Subcutaneous abdominal adipose tissue (tissue), 5 donors: ENCODE measurements around the gene KLHL21.

Experiments used
- H3K27ac ChIP-seq: one replicate; pipeline ENCODE4 v1.7.0; 2013; ENCODE audit warnings: low read depth, mild to moderate bottlenecking, inconsistent platforms, low read length, moderate library complexity
- H3K27me3 ChIP-seq, 5 donors: one replicate each; pipeline ENCODE4 v1.7.0; 2013; ENCODE audit warnings: low read length in 5 of 5, inconsistent platforms in 1 of 5; ENCODE audit not compliant: control insufficient read depth in 5 of 5, insufficient read depth in 4 of 5
- H3K36me3 ChIP-seq, 5 donors: one replicate each; pipeline ENCODE4 v1.7.0; 2013; ENCODE audit warnings: low read length in 5 of 5; ENCODE audit not compliant: control insufficient read depth in 5 of 5, insufficient read depth in 5 of 5
- H3K4me1 ChIP-seq, 5 donors: one replicate each; pipeline ENCODE4 v1.7.0; 2013; ENCODE audit warnings: low read length in 5 of 5, mild to moderate bottlenecking in 3 of 5, moderate library complexity in 1 of 5; ENCODE audit not compliant: control insufficient read depth in 5 of 5, insufficient read depth in 5 of 5
- H3K4me3 ChIP-seq, 5 donors: one replicate each; pipeline ENCODE4 v1.7.0; 2013; ENCODE audit warnings: low read length in 5 of 5, low read depth in 1 of 5
- H3K9ac ChIP-seq, 5 donors: one replicate each; pipeline ENCODE4 v1.7.0; 2013; ENCODE audit warnings: low read length in 5 of 5, mild to moderate bottlenecking in 4 of 5, moderate library complexity in 3 of 5
- H3K9me3 ChIP-seq, 5 donors: one replicate each; pipeline ENCODE4 v1.7.0; 2013; ENCODE audit warnings: low read length in 5 of 5; ENCODE audit not compliant: control insufficient read depth in 5 of 5
- donor health status: healthy.
- donor health status: healthy.
- donor health status: healthy.
- donor health status: healthy.
- donor health status: healthy.

Gene KLHL21

DNA sequence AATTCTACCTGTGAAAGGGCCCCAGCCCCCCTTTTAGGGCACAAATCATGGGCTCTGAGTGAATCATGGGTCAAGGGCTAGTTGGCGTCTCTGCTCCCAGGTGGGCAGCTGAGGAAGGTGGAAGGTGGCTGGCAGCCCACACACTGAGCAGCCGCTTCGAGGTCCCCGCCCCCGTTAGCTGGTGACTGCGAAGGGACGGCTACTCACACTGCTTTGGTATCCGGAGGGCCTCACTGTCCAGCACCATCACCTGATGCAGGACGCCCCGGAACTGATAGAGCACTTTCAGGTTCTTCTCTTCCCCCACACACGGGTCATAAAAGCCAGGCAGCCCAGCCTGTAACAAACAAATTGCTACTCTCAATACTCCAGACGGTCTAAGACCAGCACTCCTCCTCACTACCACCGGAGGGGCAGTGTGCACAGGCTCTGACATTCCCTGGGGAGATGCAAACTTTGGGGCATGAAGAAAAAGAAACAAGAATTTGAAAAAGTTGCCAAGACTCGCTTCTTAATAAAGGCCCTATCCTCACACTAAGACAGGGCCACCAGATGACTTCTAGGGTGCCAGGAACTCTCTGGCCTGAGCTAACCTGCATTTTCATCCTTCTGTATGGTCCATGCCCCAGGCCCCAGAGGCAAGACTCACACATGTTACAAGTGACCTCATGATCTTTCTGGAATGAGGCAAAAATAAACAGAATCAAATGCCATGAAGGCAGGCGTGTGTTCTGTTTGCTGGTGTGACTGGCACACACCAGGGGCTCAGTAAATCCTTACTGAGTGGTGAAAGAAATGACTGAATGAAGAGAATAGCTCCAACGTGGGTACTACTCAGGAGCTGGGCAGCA is 33.5 kb upstream of the KLHL21 start:
- peak overlapping the region; percentile 3 for H3K27ac ChIP-seq
- no peaks in the 10 kb centered on the region for H3K9me3 ChIP-seq
- peaks cover 0 to 83% (median 67%) of the 10 kb centered on the region in 5 donors for H3K36me3 ChIP-seq
- H3K4me1 ChIP-seq: peaks cover 8 to 32% (median 12%) of the 10 kb centered on the region in 5 donors
- H3K4me3 ChIP-seq: no peak overlapping the region
- H3K9ac ChIP-seq: no peak overlapping the region
- peaks cover 0 to 4% (median 0%) of the 10 kb centered on the region in 5 donors for H3K27me3 ChIP-seq

DNA sequence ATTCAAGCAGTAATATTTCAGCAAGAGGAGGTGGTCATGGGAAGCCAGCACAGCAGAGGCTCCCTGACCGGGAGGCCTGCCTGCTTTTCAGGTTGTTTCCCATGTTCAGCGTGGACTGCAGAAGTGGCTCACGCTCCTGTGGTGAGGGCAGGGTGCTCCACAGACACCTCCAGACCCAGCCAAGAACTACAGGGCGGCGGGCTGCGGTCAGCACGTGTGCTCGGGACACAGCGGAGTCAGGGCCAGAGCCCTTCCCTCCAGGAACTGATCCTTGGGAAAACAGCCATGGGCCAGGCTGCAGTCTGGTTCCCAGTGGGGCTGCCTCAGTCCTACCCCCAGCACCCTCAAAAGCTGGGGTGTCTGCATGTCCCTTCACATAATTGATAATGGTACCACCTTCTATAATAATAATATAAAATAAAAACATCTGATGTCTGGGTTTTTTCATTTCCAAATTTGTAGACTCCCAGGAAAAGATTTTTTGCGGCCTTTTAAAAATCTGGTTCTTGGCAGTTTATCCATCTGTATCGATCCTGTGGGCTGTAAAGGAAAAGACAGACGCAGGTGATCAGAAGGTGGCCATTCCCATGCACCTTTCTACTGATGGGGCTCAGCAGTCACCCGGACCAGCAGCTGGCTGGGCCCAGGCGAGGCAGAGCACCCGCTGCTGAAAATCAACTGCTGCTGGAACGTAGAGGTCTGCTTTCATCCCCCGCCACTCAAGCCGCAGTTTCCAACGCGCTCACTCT is 32.7 kb upstream of the KLHL21 start:
- no peak overlapping the region for H3K27ac ChIP-seq
- peaks cover 0 to 4% (median 0%) of the 10 kb centered on the region in 5 donors for H3K27me3 ChIP-seq
- H3K4me3 ChIP-seq: no peak overlapping the region
- H3K9me3 ChIP-seq: no peaks in the 10 kb centered on the region
- no peak overlapping the region for H3K9ac ChIP-seq
- peaks cover 8 to 32% (median 12%) of the 10 kb centered on the region in 5 donors for H3K4me1 ChIP-seq
- H3K36me3 ChIP-seq: peaks cover 0 to 85% (median 72%) of the 10 kb centered on the region in 5 donors

DNA sequence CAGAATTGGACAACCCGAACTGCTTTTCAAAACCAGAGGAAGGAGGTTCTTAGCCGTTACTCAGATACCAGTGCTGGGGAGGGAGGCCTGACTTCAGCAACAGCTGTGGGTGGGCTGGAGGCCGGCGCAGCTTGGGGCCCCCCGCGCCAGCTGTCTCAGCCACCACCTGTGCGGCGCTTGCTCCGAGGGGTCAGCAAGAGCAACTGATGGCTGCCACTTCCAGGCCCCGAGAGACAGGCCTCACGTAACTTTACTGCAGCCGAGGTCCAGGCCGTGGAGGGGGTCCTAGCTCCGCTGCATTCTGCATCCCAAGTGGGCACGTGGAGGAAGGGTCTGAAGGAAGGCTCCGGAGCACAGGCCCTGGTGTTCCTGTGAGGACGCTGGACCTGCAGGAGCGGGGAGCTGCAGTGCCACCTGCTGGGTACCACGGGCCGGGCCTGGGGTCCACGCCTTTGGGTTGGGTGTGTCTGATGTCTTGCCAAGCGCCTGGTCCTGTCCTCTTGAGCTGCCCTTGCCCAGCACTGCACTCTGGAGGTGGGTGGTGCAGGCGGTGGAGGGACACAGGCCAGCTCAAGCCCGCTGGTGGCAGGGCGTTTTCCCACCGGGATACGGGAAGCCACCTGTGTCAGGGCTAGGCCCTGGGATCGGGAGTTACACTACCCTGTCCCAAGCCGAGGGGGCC is 31.8 kb upstream of the KLHL21 start:
- H3K36me3 ChIP-seq: peaks cover 0 to 85% (median 72%) of the 10 kb centered on the region in 5 donors
- H3K4me1 ChIP-seq: peaks cover 8 to 32% (median 12%) of the 10 kb centered on the region in 5 donors
- no peak overlapping the region for H3K4me3 ChIP-seq
- H3K27me3 ChIP-seq: peaks cover 0 to 4% (median 0%) of the 10 kb centered on the region in 5 donors
- H3K27ac ChIP-seq: no peak overlapping the region
- no peaks in the 10 kb centered on the region for H3K9me3 ChIP-seq
- no peak overlapping the region for H3K9ac ChIP-seq

DNA sequence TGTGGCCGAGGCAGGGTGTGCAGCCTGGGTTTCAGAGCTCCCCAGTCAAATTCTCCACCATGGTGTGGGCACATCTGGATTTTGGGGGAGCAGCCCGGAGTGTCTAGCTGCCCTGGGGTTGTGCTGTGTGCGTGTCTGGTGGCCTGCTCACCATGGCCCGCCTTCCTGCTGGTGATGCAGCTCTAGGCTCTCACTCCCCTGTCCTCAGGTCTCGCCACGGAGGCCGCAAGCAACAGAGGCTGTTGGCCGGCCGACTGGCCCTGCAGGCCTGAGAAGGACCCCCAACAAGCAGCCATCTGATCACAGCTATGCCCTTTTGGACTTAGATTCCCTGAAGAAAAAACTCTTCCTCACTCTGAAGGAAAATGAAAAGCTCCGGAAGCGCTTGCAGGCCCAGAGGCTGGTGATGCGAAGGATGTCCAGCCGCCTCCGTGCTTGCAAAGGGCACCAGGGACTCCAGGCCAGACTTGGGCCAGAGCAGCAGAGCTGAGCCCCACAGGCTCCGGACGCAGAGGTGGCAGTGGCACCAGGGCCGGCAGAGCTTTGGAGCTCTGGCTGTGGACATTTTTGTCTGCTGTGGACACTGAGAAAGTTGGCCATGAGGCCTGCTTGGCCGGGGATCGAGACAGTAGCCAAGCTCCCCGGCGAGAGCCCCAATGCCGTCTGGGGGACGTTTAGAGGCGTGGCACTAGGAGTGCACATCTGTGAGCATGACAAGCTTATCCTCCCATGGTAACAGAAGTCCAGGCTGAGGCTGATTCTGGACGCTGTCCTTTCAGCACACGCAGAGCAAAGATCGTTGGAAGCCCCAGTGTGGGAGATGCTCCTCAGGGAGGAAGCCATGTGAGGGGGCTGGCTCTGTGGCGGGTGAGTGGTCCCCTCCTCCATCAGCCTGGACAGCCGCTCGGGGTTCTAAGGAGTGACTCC is 30.2 kb upstream of the KLHL21 start:
- no peaks in the 10 kb centered on the region for H3K9me3 ChIP-seq
- H3K27ac ChIP-seq: no peak overlapping the region
- H3K36me3 ChIP-seq: peaks cover 0 to 94% (median 79%) of the 10 kb centered on the region in 5 donors
- H3K4me3 ChIP-seq: no peak overlapping the region
- no peaks in the 10 kb centered on the region for H3K27me3 ChIP-seq
- H3K9ac ChIP-seq: no peak overlapping the region
- peaks cover 0 to 23% (median 3%) of the 10 kb centered on the region in 5 donors for H3K4me1 ChIP-seq

DNA sequence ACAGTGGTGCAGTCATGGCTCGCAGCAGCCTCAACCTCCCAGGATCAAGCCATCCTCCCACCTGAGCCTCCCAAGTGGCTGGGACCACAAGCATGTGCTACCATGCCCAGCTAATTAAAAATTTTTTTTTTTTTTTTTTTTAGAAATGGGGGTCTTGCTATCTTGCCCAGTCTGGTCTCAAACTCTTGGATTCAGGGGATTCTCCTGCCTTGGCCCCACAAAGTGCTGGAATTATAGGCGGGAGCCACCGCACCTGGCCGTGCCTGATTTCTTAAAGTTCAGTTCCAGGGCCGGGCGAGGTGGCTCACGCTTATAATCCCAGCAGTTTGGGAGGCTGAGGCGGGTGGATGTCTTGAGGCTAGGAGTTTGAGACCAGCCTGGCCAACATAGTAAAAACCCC is 28.4 kb upstream of the KLHL21 start:
- Histone ChIP-seq H3K9ac (no peak overlapping the region), H3K27ac (no peak overlapping the region), H3K9me3 (no peaks in the 10 kb centered on the region), H3K4me3 (no peak overlapping the region), H3K36me3 (peaks cover 0 to 79% (median 64%) of the 10 kb centered on the region in 5 donors), H3K4me1 (peaks cover 2 to 22% (median 9%) of the 10 kb centered on the region in 5 donors), H3K27me3 (no peaks in the 10 kb centered on the region)

DNA sequence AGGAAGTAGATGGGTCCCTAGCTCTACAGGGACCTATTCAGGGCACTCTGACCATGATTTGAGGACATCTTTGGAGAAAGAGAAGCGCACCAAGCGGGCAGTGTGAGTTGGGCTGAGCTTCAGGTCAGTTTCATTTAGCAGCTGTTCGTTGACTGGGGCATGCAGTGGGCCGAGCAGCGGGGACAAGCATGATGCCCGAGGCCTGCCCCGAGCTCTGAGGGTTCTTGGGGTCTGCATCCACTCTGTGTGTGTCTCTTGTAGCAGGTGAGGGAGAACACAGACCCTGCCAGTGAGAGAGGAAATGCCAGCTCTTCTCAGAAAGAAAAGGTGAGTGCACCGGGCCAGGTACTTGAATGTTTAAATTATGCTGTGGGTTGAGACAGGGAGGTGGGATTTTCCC is 27.4 kb upstream of the KLHL21 start:
- H3K27ac ChIP-seq: no peak overlapping the region
- no peaks in the 10 kb centered on the region for H3K27me3 ChIP-seq
- no peak overlapping the region for H3K4me3 ChIP-seq
- no peak overlapping the region for H3K9ac ChIP-seq
- peaks cover 2 to 22% (median 15%) of the 10 kb centered on the region in 5 donors for H3K4me1 ChIP-seq
- peaks cover 0 to 69% (median 57%) of the 10 kb centered on the region in 5 donors for H3K36me3 ChIP-seq
- no peaks in the 10 kb centered on the region for H3K9me3 ChIP-seq

DNA sequence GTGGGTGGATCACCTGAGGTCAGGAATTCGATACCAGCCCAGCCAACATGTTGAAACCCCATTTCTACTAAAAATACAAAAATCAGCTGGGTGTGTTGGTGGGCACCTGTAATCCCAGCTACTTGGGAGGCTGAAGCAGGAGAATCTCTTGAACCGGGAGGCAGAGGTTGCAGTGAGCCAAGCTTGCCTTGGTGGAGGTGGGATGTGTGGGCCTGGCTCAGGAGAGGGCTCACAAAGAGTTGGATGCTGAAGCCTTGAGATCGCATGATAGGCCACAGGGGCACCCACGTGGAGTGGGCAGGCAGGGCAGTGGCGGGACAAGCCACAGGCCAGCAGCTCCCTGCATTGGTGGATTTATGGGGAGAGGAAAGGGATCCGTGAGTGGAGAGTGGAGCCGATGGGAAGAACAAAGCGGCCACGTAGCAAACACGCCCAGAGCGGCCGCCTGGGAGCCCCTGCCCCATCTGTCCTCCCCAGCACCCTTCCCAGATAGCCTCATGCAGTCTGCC is 26.4 kb upstream of the KLHL21 start:
- Histone ChIP-seq H3K4me3 (no peak overlapping the region), H3K27ac (no peak overlapping the region), H3K9me3 (no peaks in the 10 kb centered on the region), H3K27me3 (no peaks in the 10 kb centered on the region), H3K4me1 (peaks cover 5 to 30% (median 24%) of the 10 kb centered on the region in 5 donors), H3K9ac (peak overlapping the region in 1 of 5 donors; percentile 41), H3K36me3 (peaks cover 0 to 59% (median 50%) of the 10 kb centered on the region in 5 donors)

DNA sequence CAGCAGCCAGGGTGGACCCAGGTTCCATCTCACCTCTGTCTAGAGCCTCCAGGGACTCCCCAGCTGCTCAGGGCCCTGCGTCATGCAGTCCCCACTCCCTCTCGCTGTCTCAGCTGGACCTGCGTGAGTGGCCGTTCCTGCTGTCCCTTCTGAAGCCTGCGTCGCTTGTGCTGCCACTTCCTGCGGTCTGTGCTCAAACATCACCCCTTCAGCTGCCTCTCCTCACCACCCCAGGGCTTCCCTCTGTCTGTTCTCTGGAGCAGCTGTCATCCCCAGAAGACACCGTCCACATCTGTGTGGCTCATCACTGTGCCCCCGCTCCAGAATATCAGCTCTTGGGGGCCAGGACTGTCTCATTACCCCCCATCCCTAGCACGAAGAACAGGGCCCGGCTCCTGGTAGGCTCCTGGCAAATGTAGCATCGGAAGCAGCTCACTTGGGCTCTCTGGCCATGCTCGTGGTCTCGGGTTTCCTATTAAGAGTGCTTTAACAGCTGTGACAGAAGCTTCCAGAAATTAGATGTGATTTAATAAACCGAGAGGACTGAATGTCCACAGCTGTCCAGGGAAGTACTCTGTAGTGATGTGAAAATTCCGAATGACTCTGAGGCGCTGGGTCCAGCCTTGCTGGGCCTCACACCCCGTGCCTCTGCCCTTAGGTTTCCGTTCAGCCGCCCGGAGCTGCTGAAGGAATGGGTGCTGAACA is 25.3 kb upstream of the KLHL21 start:
- Histone ChIP-seq H3K4me3 (no peak overlapping the region), H3K9ac (peak overlapping the region in 2 of 5 donors; percentile 30 to 41), H3K36me3 (peaks cover 0 to 50% (median 40%) of the 10 kb centered on the region in 5 donors), H3K27me3 (no peaks in the 10 kb centered on the region), H3K4me1 (peaks cover 7 to 39% (median 33%) of the 10 kb centered on the region in 5 donors), H3K9me3 (no peaks in the 10 kb centered on the region), H3K27ac (no peak overlapping the region)
